Spleen (tissue), 7 donors: Measurements from ENCODE around the gene COQ5.

Experiments used
- POLR2A ChIP-seq, 3 donors: fragments of 450-650 bp; IDR thresholded peaks; one replicate each; pipeline ENCODE4 v1.5.1; 2017; ENCODE audit warnings: antibody characterized with exemption in 3 of 3, mild to moderate bottlenecking in 1 of 3
- TF ChIP-seq, protein P1 (sequence below), 11 experiments: fragments of 200-600 bp in 7 of 11; fragments of 450-650 bp in 4 of 11; sonication (generic) in 4 of 11; IDR thresholded peaks in 8 of 11; conservative IDR thresholded peaks in 3 of 11; 1 replicate in 7 of 11; 2 replicates in 4 of 11; pipeline versions ENCODE4 v1.4.0 to v1.8.0; 2016 to 2021; ENCODE audit warnings: antibody characterized with exemption in 11 of 11, inconsistent platforms in 4 of 11, mild to moderate bottlenecking in 1 of 11
- donor health status: DM: no; HTN: no; CAD: no; lungs with moderate emphysema.
- donor health status: DM: no; HTN: no; CAD: no.
- donor health status: DM: no; HTN: no; CAD: no.

GRCh38 chr12:120515496-120515895 lies 13.5 kb downstream of the COQ5 start:
- TF ChIP-seq, protein P1, sequence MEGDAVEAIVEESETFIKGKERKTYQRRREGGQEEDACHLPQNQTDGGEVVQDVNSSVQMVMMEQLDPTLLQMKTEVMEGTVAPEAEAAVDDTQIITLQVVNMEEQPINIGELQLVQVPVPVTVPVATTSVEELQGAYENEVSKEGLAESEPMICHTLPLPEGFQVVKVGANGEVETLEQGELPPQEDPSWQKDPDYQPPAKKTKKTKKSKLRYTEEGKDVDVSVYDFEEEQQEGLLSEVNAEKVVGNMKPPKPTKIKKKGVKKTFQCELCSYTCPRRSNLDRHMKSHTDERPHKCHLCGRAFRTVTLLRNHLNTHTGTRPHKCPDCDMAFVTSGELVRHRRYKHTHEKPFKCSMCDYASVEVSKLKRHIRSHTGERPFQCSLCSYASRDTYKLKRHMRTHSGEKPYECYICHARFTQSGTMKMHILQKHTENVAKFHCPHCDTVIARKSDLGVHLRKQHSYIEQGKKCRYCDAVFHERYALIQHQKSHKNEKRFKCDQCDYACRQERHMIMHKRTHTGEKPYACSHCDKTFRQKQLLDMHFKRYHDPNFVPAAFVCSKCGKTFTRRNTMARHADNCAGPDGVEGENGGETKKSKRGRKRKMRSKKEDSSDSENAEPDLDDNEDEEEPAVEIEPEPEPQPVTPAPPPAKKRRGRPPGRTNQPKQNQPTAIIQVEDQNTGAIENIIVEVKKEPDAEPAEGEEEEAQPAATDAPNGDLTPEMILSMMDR (IDR thresholded peaks at IDR 0.05 in 8 of 11, conservative IDR thresholded peaks at IDR 0.05 in 3 of 11), result no peak
- no peak for TF ChIP-seq POLR2A (IDR thresholded peaks at IDR 0.05)
